IMR-90 (cell line): ENCODE results near the gene NBEA. TPM values are rescaled to one million over a fixed set of nuclear protein-coding genes. Genes with fewer than 3 reads are reported as not detected.

Source experiments
- ATAC-seq: fragments of 200-7000 bp; cut with Tn5 transposase; 2 replicates; pipeline ENCODE4 v1.9.1; 2020; ENCODE audit warnings: low read depth, mild to moderate bottlenecking, moderate library complexity
- BruUV-seq: library from RNA; stranded (reverse); fragments of 400-500 nt; replicated peaks from 2 replicates; lab custom pipeline; 2021; lab: Mats Ljungman, UMichigan
- CTCF ChIA-PET: fragments of 300-600 bp; formaldehyde crosslinking; extraction: SDS; loops from one replicate; lab custom pipeline; 2021; ENCODE audit warnings: antibody characterized with exemption; lab: Yijun Ruan, JAX
- POLR2A ChIA-PET: fragments of 300-600 bp; sonication (Branson Sonifier 250); formaldehyde crosslinking; loops from one replicate; lab custom pipeline; 2022; ENCODE audit warnings: antibody characterized with exemption; ENCODE audit not compliant: unreplicated experiment; lab: Charles Lee
- DNase-seq: peaks from one replicate; pipeline ENCODE4 v3.0.0; 2013
- H2AFZ ChIP-seq: replicated peaks from 2 replicates; pipeline ENCODE3; 2013; ENCODE audit warnings: low read length, mild to moderate bottlenecking; ENCODE audit not compliant: poor library complexity
- H2AK5ac ChIP-seq: 2 replicates; pipeline ENCODE4 v1.6.1; 2013; ENCODE audit warnings: low read depth, low read length, inconsistent platforms
- H2AK9ac ChIP-seq: replicated peaks from 2 replicates; pipeline ENCODE3; 2013; ENCODE audit warnings: mild to moderate bottlenecking, low read depth, low read length, moderate library complexity; ENCODE audit not compliant: poor library complexity
- H2BK120ac ChIP-seq: 2 replicates; pipeline ENCODE4 v1.6.1; 2013; ENCODE audit warnings: low read depth, low read length, inconsistent platforms
- H2BK15ac ChIP-seq: 3 replicates; pipeline ENCODE4 v1.6.1; 2013; ENCODE audit warnings: low read depth, low read length, inconsistent platforms
- H2BK20ac ChIP-seq: 2 replicates; pipeline ENCODE4 v1.6.1; 2013; ENCODE audit warnings: low read depth, mild to moderate bottlenecking, inconsistent platforms, low read length, moderate library complexity
- H2BK5ac ChIP-seq: 2 replicates; pipeline ENCODE4 v1.6.1; 2013; ENCODE audit warnings: mild to moderate bottlenecking, low read depth, low read length, inconsistent platforms; ENCODE audit not compliant: poor library complexity, severe bottlenecking
- H3K14ac ChIP-seq: replicated peaks from 2 replicates; pipeline ENCODE4 v1.6.1; 2013; ENCODE audit warnings: low read depth, low read length, inconsistent platforms
- H3K18ac ChIP-seq: 2 replicates; pipeline ENCODE4 v1.6.1; 2013; ENCODE audit warnings: low read depth, low read length, control low read depth
- H3K23ac ChIP-seq: 2 replicates; pipeline ENCODE4 v1.6.1; 2013; ENCODE audit warnings: low read depth, low read length, inconsistent platforms
- H3K27ac ChIP-seq: 2 replicates; pipeline ENCODE4 v1.5.1; 2013; ENCODE audit warnings: mild to moderate bottlenecking, control low read depth, low read length; ENCODE audit not compliant: insufficient read depth
- H3K27me3 ChIP-seq: 2 replicates; pipeline ENCODE4 v1.6.1; 2013; ENCODE audit warnings: low read length; ENCODE audit not compliant: control insufficient read depth, insufficient read depth
- H3K36me3 ChIP-seq: 2 replicates; pipeline ENCODE4 v1.6.1; 2013; ENCODE audit warnings: low read length, mixed read lengths; ENCODE audit not compliant: control insufficient read depth, insufficient read depth
- H3K4ac ChIP-seq: 2 replicates; pipeline ENCODE4 v1.6.1; 2013; ENCODE audit warnings: low read depth, low read length, inconsistent platforms
- H3K4me1 ChIP-seq: 2 replicates; pipeline ENCODE4 v1.6.1; 2013; ENCODE audit warnings: low read length, mixed read lengths; ENCODE audit not compliant: control insufficient read depth, insufficient read depth
- H3K4me2 ChIP-seq: 2 replicates; pipeline ENCODE4 v1.6.1; 2013; ENCODE audit warnings: low read depth, mild to moderate bottlenecking, control low read depth, low read length, moderate library complexity
- H3K4me3 ChIP-seq: 2 replicates; pipeline ENCODE4 v1.5.1; 2013; ENCODE audit warnings: low read depth, mild to moderate bottlenecking, control low read depth, low read length, moderate library complexity; ENCODE audit not compliant: insufficient read depth
- H3K56ac ChIP-seq: 2 replicates; pipeline ENCODE4 v1.6.1; 2013; ENCODE audit warnings: low read length, inconsistent platforms; ENCODE audit not compliant: insufficient read depth; ENCODE audit errors: extremely low read depth
- H3K79me1 ChIP-seq, 2 experiments: 2 replicates each; pipeline ENCODE4 v1.6.1; 2013; ENCODE audit warnings: low read length in 2 of 2, inconsistent platforms in 1 of 2, low read depth in 1 of 2
- H3K9ac ChIP-seq: 2 replicates; pipeline ENCODE4 v1.6.1; 2013; ENCODE audit warnings: low read depth, low read length, control low read depth
- H3K9me1 ChIP-seq: 2 replicates; pipeline ENCODE4 v1.6.1; 2013; ENCODE audit warnings: low read length, inconsistent platforms; ENCODE audit not compliant: insufficient read depth
- H3K9me3 ChIP-seq: 2 replicates; pipeline ENCODE4 v1.6.1; 2013; ENCODE audit warnings: low read length; ENCODE audit not compliant: control insufficient read depth, insufficient read depth
- H4K20me1 ChIP-seq: 2 replicates; pipeline ENCODE4 v1.6.1; 2013; ENCODE audit warnings: low read length, inconsistent platforms; ENCODE audit not compliant: insufficient read depth
- H4K5ac ChIP-seq: 2 replicates; pipeline ENCODE4 v1.6.1; 2013; ENCODE audit warnings: mild to moderate bottlenecking, low read depth, low read length, control low read depth
- H4K8ac ChIP-seq, 2 experiments: 2 replicates each; pipeline ENCODE4 v1.6.1; 2013; ENCODE audit warnings: low read depth in 2 of 2, low read length in 2 of 2, control low read depth in 1 of 2, inconsistent platforms in 1 of 2
- H4K91ac ChIP-seq: 2 replicates; pipeline ENCODE4 v1.6.1; 2013; ENCODE audit warnings: low read depth, low read length, inconsistent platforms; ENCODE audit not compliant: insufficient read depth
- POLR2A ChIP-seq: IDR thresholded peaks from 2 replicates; pipeline ENCODE4 v1.6.1; 2012; ENCODE audit warnings: mild to moderate bottlenecking, low read depth, low read length
- RFX5 ChIP-seq: IDR thresholded peaks from 2 replicates; pipeline ENCODE4 v1.8.0; 2012; ENCODE audit warnings: low read depth, mild to moderate bottlenecking, low read length, moderate library complexity
- WGBS, 2 experiments: methylation state at CpG; one replicate each; pipeline versions ENCODE4 v1.1.5 to v1.1.7; 2013; ENCODE audit warnings: missing lambda C conversion rate in 2 of 2; ENCODE audit not compliant: insufficient read length in 1 of 2; ENCODE audit errors: extremely low coverage in 2 of 2; 5-methylcytosine and 5-hydroxymethylcytosine counted together
- dilution Hi-C: fragments of 300-500 bp; cut with HindIII; formaldehyde crosslinking; loops from one replicate; pipeline ENCODE4 v1.14.3; 2018; ENCODE audit warnings: low sequenced_read_pairs; ENCODE audit not compliant: unreplicated experiment
- in situ Hi-C: fragments of 300-500 bp; cut with MboI; formaldehyde crosslinking; loops from 3 replicates; pipeline ENCODE4 v1.14.3; 2019; ENCODE audit warnings: low sequenced_read_pairs, inconsistent platforms, mixed read lengths
- intact Hi-C: fragments of 100-400 bp; cut with micrococcal nuclease; formaldehyde crosslinking; loops from 2 replicates; pipeline ENCODE4 v1.10.0; 2022
- polyA plus RNA-seq, 3 experiments: library from polyadenylated mRNA; depleted of rRNA; stranded (reverse); fragments of >200 nt; gene quantifications; 2 replicates each; pipeline ENCODE4 v1.2.3, GENCODE V29; 2012; ENCODE audit warnings: low replicate concordance in 1 of 3
- total RNA-seq: library from RNA; depleted of rRNA; stranded (reverse); fragments of >200 nt; gene quantifications from 2 replicates; pipeline ENCODE4 v1.2.3, GENCODE V29; 2012

NBEA gene
- total and polyA plus RNA-seq, 2 of the 4 experiments (the other 2 are of a cell fraction), result 0.82 to 2.2 TPM

DNA sequence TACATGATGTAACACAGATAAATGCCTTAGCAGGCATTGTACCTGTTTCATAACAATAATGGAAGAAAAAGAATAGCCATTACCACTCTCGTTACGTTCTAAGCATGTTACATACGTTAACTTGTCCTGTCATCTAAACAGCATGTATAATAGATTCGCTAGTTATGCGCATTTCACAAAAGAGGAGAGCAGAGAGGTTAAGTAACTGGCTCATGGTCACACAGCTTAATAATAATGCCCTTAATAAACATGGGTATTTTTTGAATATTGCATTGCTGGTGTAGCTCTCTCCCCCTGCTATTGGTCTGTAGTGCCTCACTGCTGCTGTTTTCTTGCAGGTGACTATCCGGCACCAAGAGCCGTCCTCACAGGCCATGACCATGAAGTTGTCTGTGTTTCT lies 722.7 kb downstream of the NBEA start:
- Histone ChIP-seq H2BK5ac (no peak overlapping the region), H3K79me1 (no peaks in the 10 kb centered on the region), H3K4ac (no peak overlapping the region), H2AK5ac (no peak overlapping the region), H2AK9ac (no peak overlapping the region), H3K27ac (no peak overlapping the region), H3K9ac (no peak overlapping the region), H4K91ac (no peak overlapping the region), H3K4me2 (no peak overlapping the region), H3K14ac (no peak overlapping the region), H3K4me1 (no peaks in the 10 kb centered on the region), H2BK120ac (no peak overlapping the region), H2BK15ac (no peak overlapping the region), H4K20me1 (no peaks in the 10 kb centered on the region), H4K5ac (no peak overlapping the region), H2AFZ (no peak overlapping the region), H3K27me3 (no peaks in the 10 kb centered on the region; the same call in 1 of the 2 replicates), H3K23ac (no peak overlapping the region), H3K36me3 (no peaks in the 10 kb centered on the region), H3K18ac (no peak overlapping the region), H3K9me3 (no peaks in the 10 kb centered on the region), H2BK20ac (no peak overlapping the region), H3K56ac (no peak overlapping the region), H3K9me1 (no peaks in the 10 kb centered on the region), H4K8ac (no peak overlapping the region), H3K4me3 (no peak overlapping the region)
- ChIA-PET POLR2A (no interaction called here), CTCF (no interaction called here)
- TF ChIP-seq POLR2A (no peak), RFX5 (no peak)
- in situ Hi-C loops, result no loop called here
- no peak for DNase-seq
- no CpG with 5 or more reads among the region's 7 CpGs for WGBS, 2 experiments
- intact Hi-C loops, result no loop called here
- dilution Hi-C loops, result no loop called here
- BruUV-seq, result no TSS peak
- ATAC-seq, result no peak
